Iris pigment epithelial cell (primary cell): Measurements from ENCODE around the gene ZNF322.

Experiments
- DNase-seq: peaks from one replicate; pipeline ENCODE4 v3.0.0-alpha.2; 2011; ENCODE audit warnings: low read depth

The ZNF322 gene

DNA sequence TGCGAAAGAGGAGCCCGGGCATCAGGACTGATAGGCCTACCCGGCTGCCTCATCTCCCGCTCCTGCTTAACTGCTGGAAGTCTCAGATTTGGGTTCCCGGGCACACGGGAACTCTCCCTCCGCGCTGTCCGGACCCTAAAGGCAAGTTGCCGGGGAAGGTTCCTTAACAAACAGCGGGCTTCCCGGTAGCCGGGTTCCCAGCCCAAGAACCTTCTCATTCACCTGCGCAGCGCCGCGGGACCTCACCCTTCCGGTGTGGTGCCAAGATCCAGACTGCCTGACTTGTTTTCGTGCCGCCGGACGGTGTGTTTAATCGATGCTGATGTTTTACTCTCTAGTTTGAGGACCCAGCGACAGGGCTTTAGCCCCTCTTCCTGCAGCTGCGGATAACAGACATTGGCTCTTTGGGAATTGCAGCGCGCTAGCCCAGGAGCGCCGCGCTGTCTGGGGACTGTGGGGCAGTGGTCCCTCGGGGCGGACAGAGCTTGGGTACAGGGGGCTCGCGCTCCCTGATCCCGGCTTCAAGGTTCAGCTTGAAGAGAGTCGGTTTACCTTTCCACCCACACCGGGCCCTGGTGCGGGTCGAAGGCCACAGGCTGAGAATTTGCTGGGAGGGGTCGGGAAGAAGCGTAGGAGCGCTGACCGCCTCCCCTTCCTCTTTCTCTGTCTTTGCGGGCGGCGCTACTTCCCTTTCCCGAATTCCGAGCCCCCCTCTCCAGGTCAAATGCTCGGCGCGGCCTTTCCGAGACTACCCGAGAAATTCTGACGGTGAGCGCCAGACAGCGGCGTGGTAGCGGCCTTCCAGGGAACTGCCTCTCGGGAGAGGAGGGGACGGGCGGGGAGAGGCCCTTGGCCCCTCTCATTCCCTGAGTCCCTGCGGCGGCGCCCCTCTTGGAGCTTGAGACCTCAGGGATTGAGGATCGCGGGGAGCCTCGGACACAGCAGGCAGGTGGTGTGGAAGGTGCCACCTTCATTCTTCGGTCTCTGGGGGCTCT is 45.6 kb downstream of the ZNF322 start:
- no peak for DNase-seq

DNA sequence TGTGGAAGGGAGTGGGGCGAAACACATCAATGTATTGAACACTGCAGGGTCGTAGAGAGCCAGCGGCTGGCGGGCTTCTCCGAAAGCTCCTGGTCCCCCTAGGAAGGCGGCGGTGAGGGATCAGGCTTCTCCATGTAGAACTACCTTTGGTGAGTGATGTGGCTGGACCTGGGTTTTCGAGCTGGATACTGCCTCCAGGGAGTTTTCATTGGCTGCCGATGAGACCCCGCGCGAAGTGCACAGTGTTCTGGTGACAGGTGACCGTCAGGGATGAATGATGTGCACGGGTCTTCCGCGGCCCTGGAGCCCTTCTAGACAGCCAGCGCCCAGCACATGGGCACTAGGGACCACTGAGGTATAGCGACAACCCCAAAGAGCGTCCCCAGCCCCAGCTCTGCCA is 46.3 kb downstream of the ZNF322 start:
- DNase-seq: no peak

DNA sequence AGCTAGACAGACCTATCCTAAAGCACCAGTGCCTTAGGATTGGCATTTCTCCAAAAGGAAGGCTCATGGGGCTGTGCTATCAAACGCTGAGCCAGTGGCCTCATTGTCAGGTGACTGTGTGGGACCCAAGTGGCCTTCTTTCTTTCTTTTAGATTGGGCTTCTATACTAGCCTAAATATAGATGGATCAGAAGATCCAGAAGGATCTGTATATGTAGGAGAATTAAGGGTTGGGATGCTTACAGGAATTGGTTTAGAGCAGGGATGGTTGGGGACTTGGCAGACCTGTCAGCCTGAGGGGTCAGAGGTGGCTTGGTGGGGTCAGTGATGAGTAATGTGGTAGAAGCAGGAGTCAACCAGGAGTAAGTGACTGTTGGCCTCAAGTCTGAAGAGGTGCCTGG is 47.9 kb downstream of the ZNF322 start:
- no peak for DNase-seq

DNA sequence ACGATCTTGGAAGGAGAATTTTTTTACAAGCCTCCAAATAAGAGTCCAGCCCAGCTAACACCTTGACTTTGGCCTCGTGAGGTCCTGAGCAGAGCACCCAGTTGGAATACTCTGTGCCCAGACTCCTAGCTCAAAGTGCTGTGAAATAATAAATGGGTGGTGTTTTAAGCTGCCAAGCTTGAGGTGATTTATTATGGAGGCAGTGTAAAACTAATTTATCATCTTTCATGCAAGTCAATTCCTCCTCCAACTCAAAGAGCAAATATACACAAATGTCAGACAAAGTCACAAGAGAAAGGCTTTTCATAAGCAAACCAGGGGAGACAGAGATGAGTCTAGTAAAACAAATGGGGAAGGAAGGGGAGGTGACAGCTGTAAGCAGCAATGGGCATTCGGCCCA is 50.1 kb downstream of the ZNF322 start:
- DNase-seq: no peak

DNA sequence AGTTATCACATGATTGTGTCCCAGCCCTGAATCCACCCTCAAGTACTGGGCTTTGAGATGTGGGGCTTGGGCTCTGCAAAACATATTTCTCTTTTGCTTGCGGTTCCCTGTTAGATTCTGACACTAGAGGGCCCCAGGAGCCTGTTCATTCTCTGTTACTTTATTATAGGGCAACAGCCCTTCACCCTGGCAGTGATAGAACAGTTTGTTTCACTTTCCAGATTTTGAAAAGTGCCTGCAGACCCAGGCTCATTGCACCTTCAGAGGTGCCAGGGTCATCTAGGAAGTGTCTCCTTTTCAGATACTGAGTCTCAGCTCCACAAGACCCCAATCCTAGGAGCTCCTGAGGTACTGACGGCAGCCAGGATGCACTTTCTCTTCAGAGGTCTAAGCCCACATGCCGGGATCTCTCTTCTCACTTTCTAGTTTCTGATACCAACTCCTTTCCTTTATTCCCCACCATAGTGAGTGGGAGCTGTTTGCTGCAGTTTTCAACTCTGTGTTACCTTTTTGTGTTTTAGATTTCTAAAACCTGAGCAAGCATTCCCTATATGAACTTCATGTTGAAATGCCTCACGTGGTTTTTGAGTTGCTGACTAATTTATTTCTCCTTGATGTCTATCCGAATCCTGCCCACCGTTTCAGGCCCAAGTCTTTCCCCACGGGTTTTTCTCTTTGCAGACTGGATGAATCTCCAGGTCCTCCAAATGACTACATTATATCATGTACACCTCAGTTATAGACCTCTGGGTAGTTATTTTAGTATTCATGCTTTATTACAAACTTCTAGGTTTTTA is 51.9 kb downstream of the ZNF322 start:
- peak; percentile 62 for DNase-seq

DNA sequence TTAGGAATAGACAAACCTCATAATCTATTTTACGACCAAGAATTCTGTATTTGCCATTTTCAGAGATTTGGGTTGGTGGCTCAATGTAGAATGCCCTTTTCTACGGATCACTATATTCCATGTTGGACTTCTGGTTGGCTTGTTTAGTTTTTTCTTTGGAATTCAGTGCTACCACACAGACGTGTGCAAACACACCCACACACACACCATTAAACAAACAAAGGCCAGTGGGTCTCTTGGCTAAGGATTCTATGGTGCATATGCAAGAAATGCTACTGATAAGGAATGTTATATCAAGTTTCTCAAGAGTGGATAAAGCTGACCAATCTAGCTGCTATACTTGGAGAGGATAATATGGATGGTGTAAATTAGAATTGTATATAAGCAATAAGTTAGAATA is 54.7 kb downstream of the ZNF322 start:
- DNase-seq: no peak

DNA sequence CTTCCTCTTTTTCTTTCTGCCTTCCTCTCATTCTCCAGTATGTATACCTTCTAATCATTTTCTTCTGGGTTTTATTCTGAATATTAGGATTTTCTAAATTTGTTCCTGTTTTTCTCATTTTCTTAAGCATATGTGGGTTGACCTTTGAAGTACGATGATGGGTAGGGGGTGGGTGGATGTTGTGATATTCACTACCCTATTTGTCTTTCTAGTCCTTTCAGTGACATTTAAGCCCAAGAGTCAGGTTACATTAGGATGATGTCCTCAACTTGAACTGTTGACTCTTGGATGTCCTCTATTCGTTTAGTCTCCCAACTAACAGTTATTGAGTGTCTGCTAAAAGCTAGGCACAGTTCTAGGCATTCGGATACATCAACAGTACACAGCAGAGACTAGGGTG is 55.5 kb downstream of the ZNF322 start:
- DNase-seq: no peak

DNA sequence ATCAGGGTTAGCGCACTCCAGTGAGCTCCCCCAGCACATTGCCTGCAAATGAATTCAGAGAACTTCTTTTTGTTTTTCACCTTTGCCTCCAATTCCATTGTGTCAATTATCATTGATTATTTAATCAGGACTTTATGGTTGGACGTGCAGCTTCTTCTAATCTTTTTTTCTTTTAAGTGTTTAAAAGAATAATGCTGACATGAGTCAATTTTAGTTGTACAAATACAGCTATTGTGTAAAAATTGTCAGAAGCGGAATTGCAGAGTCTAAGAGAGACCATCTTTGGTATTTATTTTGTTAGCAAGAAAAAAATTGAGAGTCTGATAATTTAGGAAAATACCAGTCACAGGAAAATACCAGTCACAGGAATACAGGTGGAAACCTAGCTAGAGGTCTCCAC is 57.3 kb downstream of the ZNF322 start:
- no peak for DNase-seq

DNA sequence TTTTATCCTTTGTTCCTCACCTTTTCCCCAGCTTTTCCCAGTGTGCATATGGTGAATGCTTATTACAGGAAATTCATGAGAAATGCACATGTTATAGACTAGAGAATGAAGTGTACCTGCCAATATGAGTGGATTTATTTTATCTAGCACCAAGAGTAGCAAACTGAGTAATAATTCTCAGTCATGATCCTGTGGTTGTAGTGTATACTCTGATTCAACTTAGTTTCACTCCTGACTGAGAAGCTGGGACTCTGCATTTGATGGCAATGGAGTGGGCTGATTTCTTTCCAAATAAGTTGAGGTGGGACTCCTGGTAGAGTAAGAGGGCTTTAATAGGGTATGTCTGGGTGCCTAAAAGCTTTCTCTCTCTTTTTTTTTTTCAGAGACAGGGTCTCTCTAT is 58.8 kb downstream of the ZNF322 start:
- no peak for DNase-seq

DNA sequence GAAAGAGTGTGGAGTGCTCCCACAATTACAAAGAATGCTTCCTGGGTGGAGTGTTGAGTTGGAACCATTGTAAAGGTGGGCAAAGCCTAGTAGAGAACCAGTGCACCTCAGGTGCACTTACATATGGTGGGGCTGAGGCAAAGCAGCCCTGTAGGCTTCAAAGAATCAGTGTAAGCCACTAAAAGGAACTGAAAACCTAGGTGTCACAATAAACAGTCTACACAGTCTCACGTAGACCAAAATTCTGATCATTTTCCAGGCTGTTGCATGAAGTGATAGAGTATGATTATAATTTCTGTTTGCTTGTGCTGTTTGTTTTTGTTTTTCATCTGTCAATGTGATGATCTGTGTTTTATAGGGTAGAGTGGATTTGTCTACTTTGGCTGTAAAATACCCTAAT is 60.0 kb downstream of the ZNF322 start:
- no peak for DNase-seq

DNA sequence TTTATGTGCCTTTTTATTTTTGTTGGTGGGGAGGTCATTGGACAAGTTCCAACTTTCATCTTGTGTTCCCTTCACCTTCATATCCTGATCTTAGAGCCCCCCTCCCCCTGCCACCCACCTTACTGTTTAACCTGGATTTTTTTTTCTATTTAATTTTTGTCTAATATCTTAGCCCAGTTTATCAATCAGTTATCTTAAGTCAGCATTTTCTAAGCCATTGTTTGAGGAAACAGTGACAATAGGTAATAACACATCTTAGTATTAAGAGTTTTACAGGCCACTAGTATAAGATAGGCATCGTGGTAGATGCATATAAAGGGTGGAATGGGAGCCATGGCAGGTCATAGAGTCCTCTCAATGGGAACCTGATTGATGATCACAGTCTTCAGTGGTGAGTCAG is 60.4 kb downstream of the ZNF322 start:
- no peak for DNase-seq

DNA sequence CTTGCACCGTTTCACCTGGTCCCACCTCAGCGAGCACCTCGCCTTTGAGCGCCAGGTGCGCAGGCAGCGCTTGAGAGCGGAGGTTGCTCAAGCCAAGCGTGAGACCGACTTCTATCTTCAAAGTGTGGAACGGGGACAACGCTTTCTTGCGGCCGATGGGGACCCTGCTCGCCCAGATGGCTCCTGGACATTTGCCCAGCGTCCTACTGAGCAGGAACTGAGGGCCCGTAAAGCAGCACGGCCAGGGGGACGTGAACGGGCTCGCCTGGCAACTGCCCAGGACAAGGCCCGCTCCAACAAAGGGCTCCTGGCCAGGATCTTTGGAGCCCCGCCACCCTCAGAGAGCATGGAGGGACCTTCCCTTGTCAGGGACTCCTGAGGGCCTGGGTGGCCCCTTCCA is 61.3 kb downstream of the ZNF322 start:
- no peak for DNase-seq

DNA sequence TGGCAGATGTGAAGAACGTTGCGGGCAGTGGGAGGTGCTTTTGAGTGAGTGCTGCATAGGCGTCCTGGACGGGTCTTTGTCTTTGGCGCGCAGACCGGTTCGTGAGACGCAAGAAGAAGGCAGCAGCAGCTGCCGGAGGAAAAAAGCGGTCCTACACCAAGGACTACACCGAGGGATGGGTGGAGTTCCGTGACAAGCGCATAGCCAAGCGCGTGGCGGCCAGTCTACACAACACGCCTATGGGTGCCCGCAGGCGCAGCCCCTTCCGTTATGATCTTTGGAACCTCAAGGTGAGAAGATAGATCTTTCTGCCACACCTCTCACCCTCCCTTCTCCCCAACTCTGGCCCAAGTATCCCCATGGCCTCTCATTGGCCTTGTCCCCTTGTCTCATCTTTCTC is 61.7 kb downstream of the ZNF322 start:
- no peak for DNase-seq

DNA sequence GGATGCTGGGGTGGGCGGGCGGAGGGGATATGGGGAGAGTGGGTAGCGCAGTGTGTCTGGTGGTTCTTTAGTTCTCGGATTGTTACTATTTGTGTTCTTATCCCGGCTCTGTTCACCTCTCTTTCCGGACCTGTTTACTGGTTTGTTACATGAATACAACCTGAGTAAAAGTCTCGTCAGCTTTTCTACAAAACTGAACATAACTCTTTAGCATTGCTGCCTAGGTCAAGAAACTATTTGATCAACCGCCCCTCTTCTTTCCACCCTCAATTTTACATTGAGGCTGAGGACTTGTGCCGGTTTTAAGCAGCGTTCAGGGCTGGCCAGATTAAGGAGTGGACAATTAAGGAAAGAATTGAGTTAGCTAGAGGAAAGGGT is 62.2 kb downstream of the ZNF322 start:
- DNase-seq: no peak

DNA sequence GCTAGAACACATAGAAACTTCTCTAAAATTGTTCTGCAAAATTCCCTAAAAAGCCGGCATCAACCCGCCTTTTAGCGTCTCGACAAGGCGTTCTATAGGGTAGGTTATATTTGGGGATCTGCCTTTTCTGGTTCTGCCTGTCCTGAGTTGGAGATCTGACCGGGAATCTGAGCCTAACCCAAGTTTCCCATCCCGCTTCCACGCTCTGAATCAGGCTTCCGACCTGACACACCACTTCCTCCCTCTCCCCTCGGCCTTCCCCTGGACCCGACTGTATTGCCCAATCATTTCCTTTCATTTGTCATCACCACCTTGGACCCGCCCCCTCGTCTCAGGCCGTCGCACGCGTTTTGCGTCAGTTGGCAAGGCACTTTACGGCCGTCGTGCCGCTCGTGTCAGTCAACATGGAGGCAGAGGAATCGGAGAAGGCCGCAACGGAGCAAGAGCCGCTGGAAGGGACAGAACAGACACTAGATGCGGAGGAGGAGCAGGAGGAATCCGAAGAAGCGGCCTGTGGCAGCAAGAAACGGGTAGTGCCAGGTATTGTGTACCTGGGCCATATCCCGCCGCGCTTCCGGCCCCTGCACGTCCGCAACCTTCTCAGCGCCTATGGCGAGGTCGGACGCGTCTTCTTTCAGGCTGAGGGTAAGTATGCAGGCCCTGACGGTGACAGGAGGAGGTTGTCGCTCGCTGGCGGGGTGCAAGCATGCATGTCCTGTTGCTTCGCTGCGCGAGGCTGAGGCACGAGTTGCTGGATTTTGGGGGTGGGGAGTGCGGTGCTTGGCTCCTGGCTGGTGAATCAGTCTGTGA is 62.8 kb downstream of the ZNF322 start, which contains the start of gene ABT1:
Gene ABT1, plus strand, starts transcription at position 375 of the 810 bp plus-strand sequence. Its CDS starts 30 bp downstream, at position 405.
- DNase-seq: peak; percentile 99

DNA sequence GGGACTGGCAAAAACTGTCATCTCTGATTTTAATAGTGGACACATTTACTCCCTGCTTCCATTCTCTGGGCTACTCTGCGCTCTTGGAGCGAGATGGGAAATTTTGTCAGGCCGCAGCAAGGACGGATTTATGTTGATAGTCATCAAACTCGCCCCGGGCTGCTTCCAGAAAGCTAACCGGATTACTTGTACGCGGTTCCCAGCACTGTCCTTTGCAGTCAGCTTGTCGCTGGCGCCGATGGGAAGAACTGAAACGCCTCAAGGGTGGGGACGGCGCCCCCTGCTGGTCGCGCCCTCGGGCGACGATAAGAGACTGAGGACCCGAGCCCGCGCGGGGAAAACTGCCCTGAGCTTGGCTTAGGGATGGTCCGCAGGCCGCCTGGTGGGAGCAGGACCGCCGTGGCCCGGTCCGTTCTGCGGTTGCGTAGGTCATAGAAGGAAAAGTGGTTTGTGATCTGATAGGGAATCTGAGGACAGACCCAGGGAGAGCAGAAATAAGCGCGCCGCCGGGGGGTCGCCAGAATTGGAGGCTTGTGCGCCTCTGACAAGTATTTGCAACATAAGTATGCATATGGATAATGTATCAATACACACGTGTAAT is 63.8 kb downstream of the ZNF322 start:
- DNase-seq: peak; percentile 78

DNA sequence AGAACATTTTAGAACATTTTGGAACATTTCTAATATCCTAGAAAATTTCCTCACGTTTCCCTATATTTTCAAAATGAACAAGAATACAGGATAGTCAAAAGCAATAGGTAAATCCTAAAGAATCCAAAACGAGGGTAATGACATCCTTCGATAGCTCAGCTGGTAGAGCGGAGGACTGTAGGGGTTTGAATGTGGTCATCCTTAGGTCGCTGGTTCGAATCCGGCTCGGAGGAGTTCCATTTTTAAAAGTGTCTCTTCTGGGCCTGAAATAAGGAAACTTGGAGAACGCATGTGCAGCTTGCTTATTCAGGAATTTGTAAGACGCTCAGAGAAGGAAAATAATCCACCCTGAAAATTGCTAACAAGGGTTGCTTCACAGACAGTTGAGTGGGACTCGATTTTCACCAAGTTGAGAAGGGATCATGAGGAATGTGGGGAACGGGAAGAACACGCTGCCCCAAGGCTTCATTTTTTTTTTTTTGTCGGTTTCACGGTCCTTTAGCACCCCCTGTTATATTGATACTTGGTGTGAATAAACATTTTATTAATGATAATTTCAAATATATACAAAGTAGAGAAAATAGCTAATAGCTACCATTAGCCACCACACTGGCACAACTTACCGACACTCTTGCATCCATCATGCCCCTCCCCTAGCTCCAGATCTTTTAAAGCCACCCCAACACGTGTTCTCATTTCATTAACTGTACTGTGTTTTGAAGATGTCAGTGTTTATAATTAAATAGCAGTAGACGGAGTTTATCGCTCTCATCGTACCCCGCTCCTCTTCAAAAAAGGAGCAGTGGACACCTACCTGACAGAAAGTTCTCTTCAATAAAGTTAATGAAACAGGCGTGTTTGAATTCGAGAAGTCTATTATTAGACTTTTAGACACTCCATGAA is 64.6 kb downstream of the ZNF322 start:
- peak; percentile 93 for DNase-seq

DNA sequence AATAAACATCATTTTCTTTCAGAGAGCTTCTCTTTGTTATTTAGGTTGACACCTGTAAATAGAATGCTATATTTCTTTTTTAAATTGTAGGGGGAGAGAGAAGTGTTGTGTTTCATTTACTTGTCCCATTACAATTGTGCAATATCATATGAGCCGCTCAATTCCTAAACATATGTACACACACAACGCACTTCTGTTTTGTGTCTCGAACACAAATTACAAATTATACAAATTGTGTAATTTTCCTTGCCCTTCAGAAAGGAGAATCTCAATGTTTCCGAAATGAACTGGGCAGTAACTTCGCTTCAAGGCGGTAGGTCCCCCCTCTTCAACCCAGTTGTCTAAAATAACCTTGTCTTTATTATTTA is 65.4 kb downstream of the ZNF322 start:
- no peak for DNase-seq

DNA sequence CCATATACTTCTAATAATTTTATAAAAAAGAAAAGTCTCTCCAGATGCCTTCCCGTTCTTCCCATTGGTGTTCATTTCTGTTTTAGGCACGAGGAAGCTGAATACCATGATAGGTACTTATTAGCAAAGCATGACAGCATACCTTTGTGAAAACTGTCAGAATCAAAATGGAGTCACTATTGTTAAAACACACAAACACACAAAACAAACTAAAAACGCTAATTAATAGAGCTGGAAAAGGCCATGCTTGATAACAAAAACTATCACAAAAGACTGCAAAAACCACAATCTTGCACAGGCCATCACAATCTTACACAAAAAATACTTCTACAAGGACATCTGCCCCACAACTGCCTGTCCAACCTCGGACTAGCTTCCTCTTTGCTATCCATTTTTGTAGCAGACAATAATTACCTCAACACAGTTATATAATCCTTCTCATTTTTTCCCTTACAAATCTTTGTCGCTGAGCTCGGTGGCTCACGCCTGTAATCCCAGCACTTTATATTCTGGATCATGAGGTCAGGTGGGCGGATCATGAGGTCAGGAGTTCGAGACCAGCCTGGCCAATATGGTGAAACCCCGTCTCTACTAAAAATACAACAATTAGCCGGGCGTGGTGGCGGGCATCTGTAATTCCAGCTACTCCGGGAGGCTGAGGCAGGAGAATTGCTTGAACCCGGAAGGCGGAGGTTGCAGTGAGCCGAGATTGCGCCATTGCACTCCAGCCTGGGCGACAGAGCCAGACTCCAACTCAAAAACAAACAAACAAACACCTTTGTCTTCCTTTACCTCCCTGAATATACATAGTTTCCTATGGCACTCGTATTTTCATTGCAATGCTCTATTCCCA is 66.0 kb downstream of the ZNF322 start:
- DNase-seq: no peak

DNA sequence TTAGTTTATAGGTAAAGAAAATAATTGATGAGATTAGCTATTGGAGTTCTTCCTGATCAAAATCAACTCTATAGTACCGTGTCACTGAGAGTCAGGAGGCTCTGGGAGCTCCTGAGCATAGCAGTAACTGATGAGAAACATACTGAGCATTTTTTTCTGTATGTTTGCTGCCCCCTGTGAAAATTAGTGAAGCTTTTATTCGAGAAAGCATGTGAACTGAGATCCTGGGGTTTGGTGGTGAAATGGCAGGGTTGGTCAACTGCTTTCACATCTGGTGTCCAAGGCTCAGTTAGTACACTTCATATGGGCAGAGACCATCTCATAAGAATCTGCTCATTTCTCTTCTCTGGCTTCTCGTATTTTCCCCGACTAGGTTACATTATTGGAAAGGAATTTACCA is 66.9 kb downstream of the ZNF322 start:
- DNase-seq: no peak
